ENCODE data around the gene INTS14.

- TF ChIP-seq, protein P1, sequence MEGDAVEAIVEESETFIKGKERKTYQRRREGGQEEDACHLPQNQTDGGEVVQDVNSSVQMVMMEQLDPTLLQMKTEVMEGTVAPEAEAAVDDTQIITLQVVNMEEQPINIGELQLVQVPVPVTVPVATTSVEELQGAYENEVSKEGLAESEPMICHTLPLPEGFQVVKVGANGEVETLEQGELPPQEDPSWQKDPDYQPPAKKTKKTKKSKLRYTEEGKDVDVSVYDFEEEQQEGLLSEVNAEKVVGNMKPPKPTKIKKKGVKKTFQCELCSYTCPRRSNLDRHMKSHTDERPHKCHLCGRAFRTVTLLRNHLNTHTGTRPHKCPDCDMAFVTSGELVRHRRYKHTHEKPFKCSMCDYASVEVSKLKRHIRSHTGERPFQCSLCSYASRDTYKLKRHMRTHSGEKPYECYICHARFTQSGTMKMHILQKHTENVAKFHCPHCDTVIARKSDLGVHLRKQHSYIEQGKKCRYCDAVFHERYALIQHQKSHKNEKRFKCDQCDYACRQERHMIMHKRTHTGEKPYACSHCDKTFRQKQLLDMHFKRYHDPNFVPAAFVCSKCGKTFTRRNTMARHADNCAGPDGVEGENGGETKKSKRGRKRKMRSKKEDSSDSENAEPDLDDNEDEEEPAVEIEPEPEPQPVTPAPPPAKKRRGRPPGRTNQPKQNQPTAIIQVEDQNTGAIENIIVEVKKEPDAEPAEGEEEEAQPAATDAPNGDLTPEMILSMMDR (IDR thresholded peaks at IDR 0.05; ENCODE audit: low read depth, low read length, missing input control), result no peak
- TF ChIP-seq FOXA1 (IDR thresholded peaks at IDR 0.05) (no peak), ZBTB33 (IDR thresholded peaks at IDR 0.05) (no peak), SP1 (IDR thresholded peaks at IDR 0.05) (no peak), TAF1 (conservative IDR thresholded peaks at IDR 0.05) (no peak), EGR1 (IDR thresholded peaks at IDR 0.05; ENCODE audit: low read depth in 2 of 2) (no peak), HNF4A (conservative IDR thresholded peaks at IDR 0.05) (no peak), MAX (IDR thresholded peaks at IDR 0.05) (no peak), JUND (IDR thresholded peaks at IDR 0.05) (no peak), RAD21 (IDR thresholded peaks at IDR 0.05) (no peak)
- TF ChIP-seq, protein P2, sequence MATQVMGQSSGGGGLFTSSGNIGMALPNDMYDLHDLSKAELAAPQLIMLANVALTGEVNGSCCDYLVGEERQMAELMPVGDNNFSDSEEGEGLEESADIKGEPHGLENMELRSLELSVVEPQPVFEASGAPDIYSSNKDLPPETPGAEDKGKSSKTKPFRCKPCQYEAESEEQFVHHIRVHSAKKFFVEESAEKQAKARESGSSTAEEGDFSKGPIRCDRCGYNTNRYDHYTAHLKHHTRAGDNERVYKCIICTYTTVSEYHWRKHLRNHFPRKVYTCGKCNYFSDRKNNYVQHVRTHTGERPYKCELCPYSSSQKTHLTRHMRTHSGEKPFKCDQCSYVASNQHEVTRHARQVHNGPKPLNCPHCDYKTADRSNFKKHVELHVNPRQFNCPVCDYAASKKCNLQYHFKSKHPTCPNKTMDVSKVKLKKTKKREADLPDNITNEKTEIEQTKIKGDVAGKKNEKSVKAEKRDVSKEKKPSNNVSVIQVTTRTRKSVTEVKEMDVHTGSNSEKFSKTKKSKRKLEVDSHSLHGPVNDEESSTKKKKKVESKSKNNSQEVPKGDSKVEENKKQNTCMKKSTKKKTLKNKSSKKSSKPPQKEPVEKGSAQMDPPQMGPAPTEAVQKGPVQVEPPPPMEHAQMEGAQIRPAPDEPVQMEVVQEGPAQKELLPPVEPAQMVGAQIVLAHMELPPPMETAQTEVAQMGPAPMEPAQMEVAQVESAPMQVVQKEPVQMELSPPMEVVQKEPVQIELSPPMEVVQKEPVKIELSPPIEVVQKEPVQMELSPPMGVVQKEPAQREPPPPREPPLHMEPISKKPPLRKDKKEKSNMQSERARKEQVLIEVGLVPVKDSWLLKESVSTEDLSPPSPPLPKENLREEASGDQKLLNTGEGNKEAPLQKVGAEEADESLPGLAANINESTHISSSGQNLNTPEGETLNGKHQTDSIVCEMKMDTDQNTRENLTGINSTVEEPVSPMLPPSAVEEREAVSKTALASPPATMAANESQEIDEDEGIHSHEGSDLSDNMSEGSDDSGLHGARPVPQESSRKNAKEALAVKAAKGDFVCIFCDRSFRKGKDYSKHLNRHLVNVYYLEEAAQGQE (IDR thresholded peaks at IDR 0.05), result no peak
- TF ChIP-seq, protein P3, sequence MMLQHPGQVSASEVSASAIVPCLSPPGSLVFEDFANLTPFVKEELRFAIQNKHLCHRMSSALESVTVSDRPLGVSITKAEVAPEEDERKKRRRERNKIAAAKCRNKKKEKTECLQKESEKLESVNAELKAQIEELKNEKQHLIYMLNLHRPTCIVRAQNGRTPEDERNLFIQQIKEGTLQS (IDR thresholded peaks at IDR 0.05), result no peak
Measured at GRCh38 chr15:65619626-65620290, 8.8 kb upstream of the INTS14 start.

All from liver (tissue), 3 donors.